Heart left ventricle (tissue), 16 donors: ENCODE results near the gene RIPK3. TPM values are rescaled to one million over a fixed set of nuclear protein-coding genes. Genes with fewer than 3 reads are reported as not detected.

ENCODE experiments used
- ATAC-seq, 4 donors: fragments of 200-7000 bp; cut with Tn5 transposase; one replicate each; pipeline ENCODE4 v1.9.1; 2020 to 2022; ENCODE audit warnings: moderate library complexity in 4 of 4, mild to moderate bottlenecking in 3 of 4, moderate number of reproducible peaks in 1 of 4
- DNase-seq, 5 donors: peaks; one replicate each; pipeline ENCODE4 v3.0.0-alpha.2; 2020
- H3K27ac ChIP-seq, 12 donors: fragments of 200-600 bp; sonication (generic) in 4 of 12; one replicate each; pipeline versions ENCODE4 v1.5.0 to v1.8.0; 2016 to 2022; ENCODE audit warnings: mild to moderate bottlenecking in 2 of 12
- H3K27me3 ChIP-seq, 9 donors: fragments of 200-600 bp; sonication (generic) in 2 of 9; one replicate each; pipeline versions ENCODE4 v1.5.1 to v1.8.0; 2016 to 2022; ENCODE audit warnings: mild to moderate bottlenecking in 3 of 9
- H3K36me3 ChIP-seq, 9 donors: fragments of 200-600 bp; sonication (generic) in 2 of 9; one replicate each; pipeline versions ENCODE4 v1.5.0 to v1.8.0; 2018 to 2022; ENCODE audit warnings: mild to moderate bottlenecking in 2 of 9
- H3K4me1 ChIP-seq, 12 donors: fragments of 200-600 bp; sonication (generic) in 4 of 12; one replicate each; pipeline versions ENCODE4 v1.5.0 to v1.8.0; 2016 to 2022; ENCODE audit warnings: mild to moderate bottlenecking in 3 of 12
- H3K4me3 ChIP-seq, 12 donors: fragments of 200-600 bp; sonication (generic) in 4 of 12; one replicate each; pipeline versions ENCODE4 v1.5.0 to v1.8.0; 2017 to 2022; ENCODE audit warnings: mild to moderate bottlenecking in 9 of 12, moderate library complexity in 4 of 12
- H3K9me3 ChIP-seq, 12 donors: fragments of 200-600 bp; sonication (generic) in 4 of 12; one replicate each; pipeline versions ENCODE4 v1.5.0 to v1.8.0; 2016 to 2022; ENCODE audit warnings: mild to moderate bottlenecking in 1 of 12
- POLR2A ChIP-seq, 2 donors: fragments of 450-650 bp; IDR thresholded peaks; one replicate each; pipeline ENCODE4 v1.6.1; 2017; ENCODE audit warnings: antibody characterized with exemption in 2 of 2, mild to moderate bottlenecking in 2 of 2, moderate library complexity in 2 of 2
- WGBS, 4 donors: extraction: QIAGEN DNeasy Blood & Tissue Kit in 2 of 4; methylation state at CpG; one replicate each; pipeline versions ENCODE4 v1.1.5 to v1.1.7; 2013 to 2018; 5-methylcytosine and 5-hydroxymethylcytosine counted together
- intact Hi-C, 10 donors: fragments of 100-400 bp; cut with DNase I; formaldehyde crosslinking; loops; one replicate each; pipeline versions ENCODE4 v1.11.1 to v1.14.2; 2022
- polyA plus RNA-seq, 2 donors: library from polyadenylated mRNA; stranded (reverse); fragments of 200-250 nt; gene quantifications; one replicate each; pipeline ENCODE4 v1.2.3, GENCODE V29; 2013
- total RNA-seq, 9 donors: library from RNA; depleted of rRNA in 2 of 9; stranded (reverse); fragments of >200 nt in 2 of 9; fragmentation: NEBNext Ultra II Directional in 3 of 9; extraction: Animal tissue kit (Norgen Biotek cat#: 25700) in 3 of 9; gene quantifications; one replicate each; pipeline versions ENCODE4 v1.1.0 to v1.2.4, GENCODE V29; 2016 to 2023
- TF ChIP-seq, protein P1 (sequence below), 12 donors: fragments of 200-600 bp; sonication (generic) in 4 of 12; IDR thresholded peaks; one replicate each; pipeline versions ENCODE4 v1.5.0 to v1.8.0; 2018 to 2022; ENCODE audit warnings: antibody characterized with exemption in 12 of 12, mild to moderate bottlenecking in 5 of 12
- donor health status: ischemic (EF 13 %, LVEDD 7.1; RV severe dilation, severe dysfunction).
- donor health status: healthy with polysubstance abuse.
- donor health status: DM: no; HTN: yes; CAD: no.
- donor health status: DM: no; HTN: no; CAD: no.
- donor health status: ischemic (EF 25% LVEDD 6.9; RV normal size, moderate dysfunction).
- donor health status: ischemic (EF 25% LVEDD 5.7; RV mildly dilated, moderate dysfunction).
- donor health status: healthy.
- donor health status: DM: yes; HTN: yes; CAD: no.
- donor health status: ischemic (EF 35%, LVEDD 5.7; RV mildly dilated, moderate dysfunction).
- donor health status: nonischemic (EF 11% LVEDD 7.7; RV severe dilation, severe dysfunction).
- donor health status: DM: yes; HTN: yes; CAD: no.
- donor health status: PGD.
- donor health status: ischemic (EF 29% LVEDD 5.4; RV normal size, mild dysfunction).
- donor health status: nonischemic (EF 23%, LVEDD 6.1; RV moderate dilation, normal function).

The RIPK3 gene
- total and polyA plus RNA-seq, 11 donors, result 0.75 to 10.5 (median 3.0) TPM

DNA sequence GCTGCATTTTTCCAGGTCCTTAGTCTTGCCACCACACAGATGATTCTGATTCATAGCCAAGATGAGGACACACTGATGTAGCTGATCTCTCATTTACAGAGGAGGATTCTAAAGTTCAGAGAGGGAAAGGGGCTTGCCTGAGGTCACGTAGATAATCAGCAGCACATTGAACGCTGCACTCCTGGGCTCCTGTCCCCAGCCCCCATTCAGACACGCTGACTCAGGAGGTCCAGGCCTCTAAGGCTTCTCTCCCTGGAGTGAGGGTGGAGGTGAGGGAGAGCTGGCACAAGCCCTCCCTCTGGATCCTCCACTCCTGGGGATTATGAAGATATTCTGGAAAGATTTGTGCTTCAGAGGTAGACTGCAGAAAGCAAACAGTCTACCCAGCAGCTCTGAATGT lies 38.5 kb upstream of the RIPK3 start:
- no peak for ATAC-seq
- Histone ChIP-seq H3K27ac (no peak overlapping the region), H3K36me3 (peaks cover 0 to 15% (median 0%) of the 10 kb centered on the region in 9 donors), H3K27me3 (no peaks in the 10 kb centered on the region), H3K4me1 (peaks cover 0 to 16% (median 3%) of the 10 kb centered on the region in 12 donors), H3K4me3 (no peak overlapping the region), H3K9me3 (no peaks in the 10 kb centered on the region)
- no peak for DNase-seq
- WGBS, 4 donors, result 76 to 92% (median 84%) methylated on average over 2 to 3 of the region's 3 CpGs
- intact Hi-C loops, result no loop called here
- TF ChIP-seq, protein P1, sequence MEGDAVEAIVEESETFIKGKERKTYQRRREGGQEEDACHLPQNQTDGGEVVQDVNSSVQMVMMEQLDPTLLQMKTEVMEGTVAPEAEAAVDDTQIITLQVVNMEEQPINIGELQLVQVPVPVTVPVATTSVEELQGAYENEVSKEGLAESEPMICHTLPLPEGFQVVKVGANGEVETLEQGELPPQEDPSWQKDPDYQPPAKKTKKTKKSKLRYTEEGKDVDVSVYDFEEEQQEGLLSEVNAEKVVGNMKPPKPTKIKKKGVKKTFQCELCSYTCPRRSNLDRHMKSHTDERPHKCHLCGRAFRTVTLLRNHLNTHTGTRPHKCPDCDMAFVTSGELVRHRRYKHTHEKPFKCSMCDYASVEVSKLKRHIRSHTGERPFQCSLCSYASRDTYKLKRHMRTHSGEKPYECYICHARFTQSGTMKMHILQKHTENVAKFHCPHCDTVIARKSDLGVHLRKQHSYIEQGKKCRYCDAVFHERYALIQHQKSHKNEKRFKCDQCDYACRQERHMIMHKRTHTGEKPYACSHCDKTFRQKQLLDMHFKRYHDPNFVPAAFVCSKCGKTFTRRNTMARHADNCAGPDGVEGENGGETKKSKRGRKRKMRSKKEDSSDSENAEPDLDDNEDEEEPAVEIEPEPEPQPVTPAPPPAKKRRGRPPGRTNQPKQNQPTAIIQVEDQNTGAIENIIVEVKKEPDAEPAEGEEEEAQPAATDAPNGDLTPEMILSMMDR (IDR thresholded peaks at IDR 0.05), result no peak
- TF ChIP-seq POLR2A (IDR thresholded peaks at IDR 0.05), result no peak

DNA sequence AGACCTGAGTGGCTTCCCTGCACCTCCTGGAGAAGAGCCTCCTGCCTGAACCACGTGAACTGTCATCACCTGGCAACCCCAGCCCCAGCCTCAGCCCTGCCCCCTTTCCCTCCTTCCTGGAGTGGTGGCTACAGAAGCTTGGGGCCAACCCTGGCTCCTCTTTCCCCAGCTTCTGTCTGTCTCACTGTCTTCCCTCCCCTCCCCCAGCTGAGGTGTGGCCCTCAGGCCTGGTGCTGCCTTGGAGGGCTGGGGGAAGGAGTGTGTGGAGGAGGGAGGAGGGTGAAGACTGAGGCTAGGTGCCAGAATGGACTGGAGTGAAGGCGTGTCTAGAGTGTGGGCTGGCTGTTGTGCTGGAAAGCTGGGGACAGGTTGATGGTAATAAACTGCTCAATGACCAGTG lies 37.9 kb upstream of the RIPK3 start:
- DNase-seq, result no peak
- no peak overlapping the region for H3K27ac ChIP-seq
- WGBS, 4 donors, result 64 to 82% (median 75%) methylated on average over 2 of the region's 2 CpGs
- H3K36me3 ChIP-seq, result peaks cover 0 to 15% (median 0%) of the 10 kb centered on the region in 9 donors
- TF ChIP-seq, protein P1 (IDR thresholded peaks at IDR 0.05), result no peak
- TF ChIP-seq POLR2A (IDR thresholded peaks at IDR 0.05), result no peak
- peaks cover 0 to 21% (median 3%) of the 10 kb centered on the region in 12 donors for H3K4me1 ChIP-seq
- H3K4me3 ChIP-seq, result no peak overlapping the region
- intact Hi-C loops, result no loop called here
- no peaks in the 10 kb centered on the region for H3K27me3 ChIP-seq
- H3K9me3 ChIP-seq, result no peaks in the 10 kb centered on the region
- ATAC-seq, result peak in 1 of 4 donors; percentile 22

DNA sequence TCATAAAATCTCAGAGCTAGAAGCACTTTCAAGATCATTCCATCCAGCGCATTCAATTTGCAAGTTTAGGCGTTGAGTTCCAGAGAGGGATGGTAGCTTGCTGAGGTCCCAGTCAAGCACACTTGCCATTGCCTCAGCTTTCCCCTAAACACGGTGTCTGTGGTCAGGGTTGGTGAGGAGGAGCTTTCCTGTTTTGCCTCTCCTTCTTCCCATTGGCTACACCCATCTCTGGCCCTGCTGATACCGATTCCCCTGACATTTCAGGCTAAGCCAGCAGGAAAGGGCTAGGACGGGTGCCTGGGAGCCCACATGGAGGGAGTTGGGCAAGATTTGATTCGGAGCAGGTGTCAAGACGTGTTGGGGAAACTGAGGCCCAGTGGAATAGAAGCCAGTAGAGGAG lies 37.3 kb upstream of the RIPK3 start:
- TF ChIP-seq, protein P1 (IDR thresholded peaks at IDR 0.05), result no peak
- no peak for TF ChIP-seq POLR2A (IDR thresholded peaks at IDR 0.05)

DNA sequence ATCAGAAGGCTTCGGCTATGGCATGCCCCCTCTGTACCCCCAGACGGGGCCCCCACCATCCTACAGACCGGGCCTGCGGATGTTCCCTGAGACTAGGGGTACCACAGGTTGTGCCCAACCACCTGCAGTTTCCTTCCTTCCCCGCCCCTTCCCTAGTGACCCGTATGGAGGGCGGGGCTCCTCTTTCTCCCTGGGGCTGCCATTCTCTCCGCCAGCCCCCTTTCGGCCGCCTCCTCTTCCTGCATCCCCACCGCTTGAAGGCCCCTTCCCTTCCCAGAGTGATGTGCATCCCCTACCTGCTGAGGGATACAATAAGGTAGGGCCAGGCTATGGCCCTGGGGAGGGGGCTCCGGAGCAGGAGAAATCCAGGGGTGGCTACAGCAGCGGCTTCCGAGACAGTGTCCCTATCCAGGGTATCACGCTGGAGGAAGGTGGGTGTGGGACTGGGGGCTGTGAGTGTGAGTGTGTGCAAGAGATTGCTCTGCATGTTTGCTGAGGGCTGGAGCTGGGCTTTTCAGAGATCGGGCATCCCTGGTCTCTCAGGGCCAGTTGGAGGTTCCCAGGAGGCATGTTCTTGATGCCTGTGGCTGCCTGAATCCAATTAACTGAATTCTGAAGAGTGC lies 36.8 kb upstream of the RIPK3 start:
- H3K27ac ChIP-seq, result no peak overlapping the region
- intact Hi-C loops, result no loop called here
- no peak for DNase-seq

More for the DNA sequence above, 37.3 kb upstream of the RIPK3 start:
- no peak for ATAC-seq
- no peak for DNase-seq
- no peak overlapping the region for H3K4me3 ChIP-seq
- intact Hi-C loops, result no loop called here
- WGBS, 4 donors, result 62 to 71% (median 65%) methylated on average over 7 of the region's 7 CpGs
- peaks cover 0 to 22% (median 3%) of the 10 kb centered on the region in 12 donors for H3K4me1 ChIP-seq
- H3K27me3 ChIP-seq, result no peaks in the 10 kb centered on the region
- H3K9me3 ChIP-seq, result no peaks in the 10 kb centered on the region
- no peak overlapping the region for H3K27ac ChIP-seq
- H3K36me3 ChIP-seq, result peaks cover 0 to 15% (median 0%) of the 10 kb centered on the region in 9 donors

More for the DNA sequence above, 36.8 kb upstream of the RIPK3 start:
- WGBS, 4 donors, result 60 to 70% (median 63%) methylated on average over 15 to 16 of the region's 16 CpGs
- Histone ChIP-seq H3K4me1 (peaks cover 0 to 24% (median 4%) of the 10 kb centered on the region in 12 donors), H3K4me3 (no peak overlapping the region), H3K27me3 (no peaks in the 10 kb centered on the region), H3K9me3 (no peaks in the 10 kb centered on the region), H3K36me3 (peaks cover 0 to 15% (median 0%) of the 10 kb centered on the region in 9 donors)
- no peak for TF ChIP-seq POLR2A (IDR thresholded peaks at IDR 0.05)
- TF ChIP-seq, protein P1 (IDR thresholded peaks at IDR 0.05), result no peak
- no peak for ATAC-seq
